G401 (cell line): ENCODE data around the gene KNDC1. TPM values are rescaled to one million over a fixed set of nuclear protein-coding genes. Genes with fewer than 3 reads are reported as not detected.
"Not testable (repeated sequence)": the region's sequence is repeated elsewhere in the genome, so short reads cannot be mapped to it uniquely, and the experiment has no call there.

Experiments
- DNase-seq: peaks from one replicate; pipeline ENCODE4 v3.0.0-alpha.2; 2015; ENCODE audit warnings: low spot score
- in situ Hi-C: cut with HindIII; loops from 2 replicates; pipeline ENCODE4 v1.10.0; 2016; ENCODE audit warnings: low sequenced_read_pairs, mixed read lengths
- total RNA-seq: library from RNA; depleted of rRNA; stranded (reverse); fragments of >200 nt; shearing (Covaris generic); gene quantifications from 2 replicates; pipeline ENCODE4 v1.2.3, GENCODE V29; 2014

KNDC1 gene
- total RNA-seq, 1 experiment from 2014 or later: 0.47 TPM

DNA sequence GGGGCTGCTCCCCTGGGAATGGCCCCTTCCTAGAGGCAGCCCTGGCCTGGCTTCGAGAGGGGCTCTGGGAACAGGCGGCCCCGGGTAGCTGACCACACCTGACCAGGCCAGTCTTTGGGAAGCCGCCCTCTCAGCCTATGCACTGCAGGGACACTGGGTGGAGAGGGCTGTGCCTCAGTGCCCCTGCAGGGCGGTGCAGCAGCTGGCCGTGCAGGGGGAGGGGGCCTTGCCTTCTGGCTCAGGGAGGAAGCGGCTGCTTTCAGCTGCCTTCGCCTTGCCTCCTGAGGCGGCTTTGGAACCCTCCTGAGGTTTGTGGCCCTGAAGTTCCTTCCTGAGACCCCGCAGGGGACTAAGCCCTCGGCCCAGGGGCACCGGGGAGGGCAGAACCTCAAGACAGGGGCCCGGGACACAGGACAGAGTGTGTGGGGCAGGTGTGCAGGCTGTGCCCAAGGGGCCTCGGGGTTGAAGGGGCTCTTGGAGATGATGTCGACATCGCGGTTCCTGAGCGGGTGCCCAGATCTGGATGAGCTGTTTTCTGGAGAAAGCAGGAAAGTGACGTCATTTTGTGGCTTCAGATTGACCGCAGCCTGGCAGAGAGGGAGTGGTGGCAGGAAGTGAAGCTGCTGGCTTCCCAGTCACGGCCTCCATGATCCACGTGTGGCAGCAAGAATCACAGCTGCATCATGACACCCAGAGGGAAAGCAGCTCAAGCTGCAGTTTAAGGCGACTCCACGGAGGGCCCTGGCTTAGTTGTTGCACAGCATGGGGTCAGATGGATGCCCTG lies 99.0 kb downstream of the KNDC1 start:
- in situ Hi-C loops: no loop called here
- no peak for DNase-seq

DNA sequence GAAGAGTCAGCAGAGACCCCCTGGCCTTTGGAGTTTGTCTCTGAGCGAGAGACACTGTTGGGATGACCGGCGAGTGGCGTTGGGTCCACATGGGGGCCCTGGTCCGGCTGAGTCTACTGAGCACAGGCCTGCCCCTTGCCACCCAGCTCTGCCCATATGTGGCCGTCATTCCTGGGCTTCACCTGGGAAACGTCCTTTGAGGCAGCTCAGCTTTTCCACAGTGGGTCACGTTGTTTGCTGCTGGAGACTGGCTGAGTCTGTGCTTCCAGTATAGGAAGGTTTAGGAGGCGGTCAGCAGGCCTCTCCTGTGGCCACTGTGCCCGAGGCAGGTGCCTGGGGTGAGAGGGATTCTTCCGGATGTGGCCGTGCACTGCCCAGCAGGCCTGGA lies 99.6 kb downstream of the KNDC1 start:
- DNase-seq: no peak

DNA sequence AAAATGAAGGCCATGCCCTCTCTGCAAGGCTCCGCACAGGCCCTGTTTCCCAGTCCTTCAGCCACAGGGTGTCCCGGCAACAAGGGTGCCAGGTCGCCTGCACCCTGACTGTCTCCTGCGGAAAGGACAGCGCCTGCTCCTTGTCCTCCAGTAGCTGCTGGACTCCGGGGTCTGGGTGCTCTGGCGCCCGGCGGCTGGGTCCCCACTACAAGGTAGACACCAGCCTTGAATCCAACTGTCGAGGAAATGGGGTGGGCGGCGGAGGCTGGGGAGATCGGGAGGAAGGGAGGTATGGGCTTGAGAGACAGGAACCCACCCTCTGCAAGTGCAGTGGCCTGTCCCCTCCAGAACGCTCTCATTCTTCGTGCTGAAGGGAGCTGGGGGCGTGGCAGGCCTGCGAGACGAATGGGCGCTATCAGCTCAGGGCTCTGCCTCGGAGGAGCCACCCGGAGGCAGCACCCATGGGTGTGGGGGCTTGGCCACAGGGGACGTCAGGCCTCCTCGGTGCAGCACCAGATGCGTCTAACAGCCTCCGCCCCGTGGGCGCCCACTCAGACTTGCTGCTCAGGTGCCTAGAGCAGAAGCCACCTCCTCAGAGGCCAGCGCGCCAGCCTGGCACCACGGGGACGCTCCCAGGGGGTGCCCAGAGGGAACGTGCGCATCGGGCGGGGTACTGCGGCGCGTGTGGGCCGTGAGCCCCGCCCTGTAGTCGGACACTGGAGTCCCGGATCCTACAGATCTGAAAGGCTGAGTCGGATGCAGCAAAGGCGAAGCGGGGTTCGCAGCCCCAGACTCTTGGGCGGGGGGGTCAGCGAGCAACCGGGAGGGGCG lies 101.1 kb downstream of the KNDC1 start:
- DNase-seq: peak; percentile 21
- in situ Hi-C loops: loop anchor here (10.0 kb wide), 1 partner anchor 106 kb away; no protein-coding TSS in a partner anchor

More for the DNA sequence above, 99.6 kb downstream of the KNDC1 start:
- in situ Hi-C loops: no loop called here

DNA sequence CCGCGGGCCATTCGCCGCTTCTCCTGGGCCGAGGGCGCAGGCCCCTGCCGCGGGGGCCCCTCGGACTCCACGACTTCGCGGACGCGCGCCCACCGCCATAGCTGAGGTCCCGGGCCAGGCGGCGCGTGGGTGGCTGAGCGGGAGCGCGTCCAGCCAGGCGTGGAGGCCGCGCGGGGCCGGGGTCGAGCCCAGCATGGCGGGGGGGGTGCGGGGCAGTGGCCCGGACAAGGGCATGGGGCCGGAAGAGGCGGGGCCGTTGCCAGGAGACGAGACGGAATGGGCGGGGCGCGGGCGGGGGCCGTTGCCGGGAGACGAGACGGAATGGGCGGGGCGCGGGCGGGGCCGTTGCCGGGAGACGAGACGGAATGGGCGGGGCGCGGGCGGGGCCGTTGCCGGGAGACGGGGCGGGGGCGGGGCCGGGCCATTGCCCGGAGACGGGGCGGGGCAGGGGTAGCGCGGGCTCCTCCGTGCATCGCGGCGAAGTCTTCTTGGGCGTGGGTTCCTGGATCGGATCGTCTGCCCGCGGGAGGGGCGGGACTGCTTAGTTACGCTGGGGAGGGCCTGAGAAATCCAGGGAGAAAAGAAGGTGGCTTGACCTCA lies 101.8 kb downstream of the KNDC1 start:
- DNase-seq: peak; percentile 66
- in situ Hi-C loops: loop anchor here (10.0 kb wide), 1 partner anchor 107 kb away; no protein-coding TSS in a partner anchor

DNA sequence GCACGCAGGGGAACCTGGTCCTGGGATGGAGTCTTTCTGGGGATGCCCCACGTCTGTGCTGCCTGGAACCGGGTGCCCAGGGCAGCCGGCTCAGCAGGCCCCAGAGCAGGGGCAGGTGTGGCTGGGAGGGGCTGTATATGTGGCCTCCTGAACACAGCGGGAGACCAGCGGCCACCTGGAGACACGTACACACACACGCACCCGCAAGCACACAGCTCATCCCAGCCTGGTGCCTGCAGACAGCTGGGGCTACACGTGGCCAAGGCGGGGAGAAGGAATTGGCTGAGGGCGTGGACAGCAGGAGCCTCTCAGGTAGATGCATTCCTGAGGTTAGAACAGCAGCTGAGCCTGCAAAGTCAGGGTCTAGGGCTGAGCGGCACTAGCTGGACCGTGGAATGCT lies 102.7 kb downstream of the KNDC1 start:
- in situ Hi-C loops: loop anchor here (10.0 kb wide), 1 partner anchor 108 kb away; no protein-coding TSS in a partner anchor
- no peak for DNase-seq

DNA sequence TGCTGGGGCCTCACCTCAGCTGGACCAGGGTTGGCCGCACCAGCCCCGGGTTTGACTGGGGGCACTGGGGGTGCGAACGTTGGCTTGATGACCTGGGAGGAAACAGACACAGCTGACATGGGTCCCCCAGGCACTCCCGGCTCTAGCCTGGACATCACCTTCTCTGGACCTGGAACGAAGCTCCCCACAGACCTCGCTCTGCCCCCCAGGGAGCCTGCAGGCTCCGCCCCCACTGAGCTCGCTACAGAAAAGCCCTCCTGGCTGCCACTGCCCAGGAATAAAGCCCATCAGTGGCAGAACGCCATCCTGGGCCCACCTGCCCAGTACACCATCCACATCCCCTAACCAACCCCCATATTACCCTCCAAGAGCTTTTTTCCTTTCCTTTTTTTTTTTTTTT lies 103.7 kb downstream of the KNDC1 start:
- in situ Hi-C loops: loop anchor here (10.0 kb wide), 1 partner anchor 109 kb away; no protein-coding TSS in a partner anchor
- DNase-seq: no peak

DNA sequence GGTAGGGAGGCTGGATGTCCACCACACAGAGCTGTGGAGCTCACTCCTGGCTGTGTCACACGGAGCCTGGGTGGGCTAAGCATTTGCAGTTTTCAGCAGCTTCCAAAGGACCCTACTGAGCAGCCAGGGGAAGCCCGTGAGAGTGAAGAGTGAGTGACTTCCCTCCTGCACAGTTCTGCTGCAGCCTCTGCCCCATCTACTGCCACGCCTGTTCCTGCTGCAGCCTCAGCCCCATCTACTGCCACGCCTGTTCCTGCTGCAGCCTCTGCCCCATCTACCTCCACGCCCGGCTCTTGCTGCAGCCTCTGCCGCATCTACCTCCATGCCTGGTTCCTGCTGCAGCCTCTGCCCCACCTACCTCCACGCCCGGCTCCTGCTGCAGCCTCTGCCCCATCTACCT lies 104.4 kb downstream of the KNDC1 start:
- in situ Hi-C loops: loop anchor here (10.0 kb wide), 1 partner anchor 110 kb away; no protein-coding TSS in a partner anchor
- no peak for DNase-seq

DNA sequence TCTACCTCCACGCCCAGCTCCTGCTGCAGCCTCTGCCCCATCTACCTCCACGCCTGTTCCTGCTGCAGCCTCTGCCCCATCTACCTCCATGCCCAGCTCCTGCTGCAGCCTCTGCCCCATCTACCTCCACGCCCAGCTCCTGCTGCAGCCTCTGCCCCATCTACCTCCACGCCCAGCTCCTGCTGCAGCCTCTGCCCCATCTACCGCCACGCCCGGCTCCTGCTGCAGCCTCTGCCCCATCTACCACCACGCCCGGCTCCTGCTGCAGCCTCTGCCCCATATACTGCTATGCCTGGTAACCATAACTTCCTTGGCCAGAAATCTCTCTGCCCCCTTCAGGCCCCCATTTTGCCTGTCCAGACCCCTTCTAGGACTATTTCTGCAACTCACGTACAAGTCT lies 105.0 kb downstream of the KNDC1 start:
- DNase-seq: not testable (repeated sequence)
- in situ Hi-C loops: loop anchor here (10.0 kb wide), 1 partner anchor 110 kb away; no protein-coding TSS in a partner anchor

DNA sequence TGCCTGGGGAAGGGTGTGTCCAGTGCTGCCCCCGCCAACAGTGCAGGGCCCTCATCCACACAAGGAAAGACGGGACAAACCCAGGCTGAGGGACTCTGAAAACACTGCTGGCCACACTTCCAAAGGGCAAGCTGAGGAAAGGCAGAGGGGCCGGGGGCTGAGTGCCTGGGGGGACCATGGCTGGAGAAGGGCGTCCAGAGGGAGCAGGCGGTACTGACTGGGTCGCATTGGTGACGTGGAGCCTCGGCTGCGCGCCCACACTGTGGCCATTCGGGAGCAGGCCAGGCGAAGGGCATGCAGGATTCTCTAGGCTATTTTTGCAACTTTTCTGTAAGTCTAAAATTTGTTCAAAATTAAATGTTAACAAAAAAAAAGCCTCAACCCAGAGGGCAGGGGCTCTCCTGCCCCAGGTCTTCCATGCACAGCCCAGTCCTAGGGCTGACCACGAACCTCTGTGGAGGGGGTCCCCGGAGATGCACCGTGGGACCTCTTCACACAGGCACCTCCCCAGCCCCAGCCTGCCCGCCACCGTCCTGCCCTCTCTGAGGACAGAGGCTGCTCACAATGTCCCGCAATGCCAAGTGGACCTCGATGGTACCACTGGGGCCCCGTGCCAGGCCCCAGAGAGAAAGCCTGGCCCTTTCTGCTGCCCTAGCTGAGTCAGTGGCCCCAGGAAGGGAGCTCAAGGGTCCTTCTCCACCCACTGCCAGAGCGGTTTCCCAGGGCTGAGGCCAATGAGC lies 106.2 kb downstream of the KNDC1 start:
- no peak for DNase-seq
- in situ Hi-C loops: loop anchor here (10.0 kb wide), 1 partner anchor 111 kb away; no protein-coding TSS in a partner anchor

DNA sequence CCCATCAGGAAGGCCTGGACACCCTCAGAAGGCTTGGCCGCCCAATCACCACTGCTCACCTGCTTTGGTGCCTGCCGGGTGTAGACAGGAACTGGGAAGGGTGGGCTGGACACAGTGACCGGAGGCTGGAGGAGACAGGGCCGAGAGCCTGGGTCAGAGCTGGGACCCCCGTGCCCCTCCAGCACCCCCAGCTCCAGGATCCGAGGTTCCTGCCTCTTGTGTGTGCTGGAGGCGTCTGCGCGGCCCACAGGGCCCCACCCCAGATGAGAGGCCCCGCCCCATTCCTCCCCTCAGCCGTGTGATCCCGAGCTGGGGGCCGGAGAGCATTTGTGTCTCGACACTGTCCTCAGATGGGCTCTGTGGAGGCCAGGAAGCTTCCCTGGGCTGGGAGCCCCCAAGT lies 107.3 kb downstream of the KNDC1 start:
- in situ Hi-C loops: loop anchor here (10.0 kb wide), 1 partner anchor 112 kb away; no protein-coding TSS in a partner anchor
- no peak for DNase-seq

DNA sequence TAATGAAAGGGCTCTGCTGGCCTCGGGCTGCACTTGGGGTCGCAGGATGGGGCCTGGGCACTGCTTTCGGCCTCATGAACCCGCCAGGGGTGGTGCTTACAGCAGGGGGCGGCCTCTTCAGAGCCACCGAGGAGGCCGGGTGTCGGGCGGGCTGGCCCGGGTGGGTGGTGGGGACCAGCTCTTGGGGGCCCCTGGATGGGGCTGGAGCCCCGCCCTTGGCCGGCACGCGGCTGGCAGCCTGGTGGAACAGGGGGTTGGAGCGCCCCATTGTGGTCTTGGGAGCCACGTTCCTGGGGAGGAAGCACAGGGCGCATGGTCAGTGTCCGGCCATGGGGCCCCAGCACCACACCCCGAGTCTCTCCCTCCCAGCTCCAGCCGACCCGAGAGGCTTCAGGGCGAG lies 107.8 kb downstream of the KNDC1 start:
- DNase-seq: no peak
- in situ Hi-C loops: loop anchor here (10.0 kb wide), 1 partner anchor 113 kb away; no protein-coding TSS in a partner anchor

DNA sequence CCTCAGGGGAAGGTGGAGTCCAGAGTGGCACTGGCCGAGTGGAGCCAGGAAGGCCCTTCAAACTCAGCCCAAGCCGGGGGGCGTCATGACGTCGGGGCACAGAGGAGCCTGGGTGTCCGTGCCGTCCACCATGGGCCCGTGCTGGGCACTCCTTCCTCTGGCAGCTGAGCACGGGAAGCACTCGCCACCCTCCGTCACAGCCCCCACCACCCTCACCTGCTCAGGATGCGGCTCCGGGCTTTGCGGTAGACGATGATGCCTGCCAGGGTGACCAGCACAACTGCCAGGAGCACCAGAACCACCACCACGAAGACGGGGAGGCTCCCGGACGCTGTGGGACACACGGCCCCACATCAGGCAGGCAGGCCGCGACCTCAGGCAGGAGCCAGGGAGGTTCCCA lies 108.5 kb downstream of the KNDC1 start:
- no peak for DNase-seq
- in situ Hi-C loops: loop anchor here (10.0 kb wide), 1 partner anchor 114 kb away; no protein-coding TSS in a partner anchor

DNA sequence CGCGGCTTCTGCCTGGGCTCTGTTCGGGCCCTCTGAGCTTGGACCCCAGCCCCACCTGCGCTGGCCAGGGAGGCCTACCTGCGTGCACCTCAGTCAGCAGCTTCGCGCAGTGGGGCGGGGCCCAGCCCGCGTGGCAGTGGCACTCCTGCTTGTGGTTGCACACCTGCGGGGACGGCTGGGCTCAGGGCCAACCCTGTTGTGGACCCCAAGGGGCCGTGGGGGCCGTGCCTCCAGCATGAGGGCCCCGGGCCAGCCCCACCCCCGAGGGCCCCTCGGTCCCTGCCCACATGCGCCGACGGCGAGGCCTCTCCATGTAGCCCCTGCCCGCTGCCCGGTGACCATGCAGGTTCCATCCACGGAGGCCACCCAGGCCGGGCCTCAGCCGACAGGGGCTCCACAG lies 109.3 kb downstream of the KNDC1 start:
- no peak for DNase-seq
- in situ Hi-C loops: loop anchor here (10.0 kb wide), 1 partner anchor 115 kb away; no protein-coding TSS in a partner anchor

DNA sequence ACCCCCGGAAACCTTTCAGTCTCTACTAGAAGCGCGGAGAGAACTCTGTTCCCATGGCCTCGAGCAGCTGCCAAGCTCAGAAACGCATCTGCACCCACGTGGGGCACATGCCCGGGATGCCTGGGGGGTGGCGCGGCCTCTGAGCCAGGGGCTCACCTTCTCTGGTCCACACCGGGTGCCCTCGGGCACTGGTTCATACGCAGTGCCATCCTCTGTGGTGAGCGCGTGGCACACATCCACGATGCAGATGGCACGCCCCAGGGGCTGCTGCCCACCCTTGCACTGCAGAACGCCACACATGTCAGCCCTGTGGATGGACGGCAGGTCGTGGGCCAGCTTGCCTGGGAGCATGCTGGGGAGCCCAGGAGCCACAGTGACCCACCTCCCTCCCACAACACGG lies 110.2 kb downstream of the KNDC1 start:
- in situ Hi-C loops: no loop called here
- no peak for DNase-seq

DNA sequence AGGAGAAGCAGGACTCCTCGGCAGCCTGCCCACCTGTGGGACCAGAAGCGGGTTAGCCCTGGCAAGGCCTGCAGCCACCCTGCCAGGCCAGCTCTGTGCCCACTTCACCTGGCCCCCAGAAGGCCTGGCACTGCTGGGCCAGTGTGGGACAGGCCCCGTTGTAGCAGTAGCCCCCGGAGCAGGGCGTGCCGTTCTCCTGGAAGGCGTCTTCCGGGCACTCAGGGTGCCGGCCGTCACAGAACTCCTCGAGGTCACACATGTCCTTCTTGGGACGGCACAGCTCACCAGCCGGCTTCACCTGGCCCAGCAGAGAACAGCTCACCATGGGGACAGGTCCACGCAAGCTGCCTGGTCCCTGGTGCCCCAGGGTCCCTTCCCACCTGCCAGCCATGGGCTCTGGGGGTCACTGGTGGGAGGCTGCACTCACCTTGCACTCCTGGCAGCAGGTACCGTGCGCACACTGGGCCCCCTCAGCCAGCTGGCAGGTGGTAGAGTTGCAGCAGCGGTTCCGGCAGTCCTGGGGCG lies 110.8 kb downstream of the KNDC1 start:
- in situ Hi-C loops: no loop called here
- no peak for DNase-seq

DNA sequence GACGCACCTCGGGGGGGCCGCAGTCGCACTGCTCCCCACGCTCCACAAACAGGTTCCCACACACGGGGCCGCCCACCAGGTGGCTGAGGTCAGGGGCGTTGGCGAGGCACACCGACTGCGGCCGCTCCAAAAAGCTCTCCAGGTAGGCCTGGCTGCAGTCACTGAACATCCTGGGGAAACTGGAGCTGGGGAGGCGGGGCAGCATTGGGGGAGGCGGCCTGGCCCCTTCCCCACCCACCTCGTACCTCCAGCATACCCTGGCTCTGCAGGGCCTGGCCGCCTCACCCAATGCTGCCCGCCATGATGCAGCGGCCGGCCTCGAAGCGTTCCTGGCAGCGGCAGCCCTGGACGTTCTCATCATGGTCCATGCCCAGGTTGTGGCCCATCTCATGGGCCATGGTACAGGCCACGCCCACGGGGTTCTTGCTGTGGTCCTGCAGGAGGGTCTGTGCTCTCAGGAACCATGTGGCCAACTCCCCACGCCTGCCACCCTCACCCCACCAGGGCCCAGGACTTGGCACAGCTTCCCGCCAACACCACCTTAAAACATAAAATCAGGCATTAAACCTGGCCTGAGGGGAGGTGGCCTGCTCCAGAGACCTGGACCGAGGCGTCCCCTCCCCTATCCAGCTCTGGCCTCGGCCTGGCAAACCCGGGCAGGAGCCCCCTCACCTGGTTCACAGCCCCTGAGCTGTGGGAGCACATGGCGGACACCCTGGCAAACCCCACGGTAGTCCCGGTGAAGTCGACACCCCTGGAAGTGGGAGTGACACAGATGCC lies 111.7 kb downstream of the KNDC1 start:
- in situ Hi-C loops: no loop called here
- DNase-seq: no peak

DNA sequence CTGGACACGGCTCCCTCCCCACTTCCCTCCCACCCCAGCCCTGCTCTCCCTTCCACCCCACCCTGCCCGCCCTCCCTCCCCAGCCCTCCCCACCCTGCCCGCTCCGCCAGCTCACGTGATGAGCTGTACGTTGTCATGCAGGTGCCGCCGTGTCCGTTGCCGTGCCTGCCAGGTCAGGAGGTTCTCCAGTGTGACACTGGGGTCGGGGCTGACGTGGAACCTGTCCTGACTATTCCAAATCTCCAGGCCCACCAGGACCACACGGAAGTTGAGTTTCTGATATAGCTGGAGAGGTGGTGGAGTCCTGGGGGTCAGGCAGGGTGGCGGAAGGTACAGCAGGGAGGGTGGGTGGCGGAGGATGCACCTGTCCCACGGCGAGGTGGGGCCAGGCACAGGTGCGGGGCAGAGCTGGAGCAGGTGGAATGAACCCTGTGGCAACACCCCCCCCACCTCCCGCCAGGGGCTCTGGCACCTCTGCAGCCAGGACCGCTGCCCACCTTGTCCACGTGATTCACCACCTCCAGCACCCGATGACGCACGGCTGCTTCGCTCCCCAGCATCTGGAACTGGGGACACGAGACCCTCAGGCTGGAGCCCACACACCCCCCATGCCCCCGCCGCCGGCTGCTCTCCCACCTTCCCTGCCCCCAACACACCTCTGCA lies 112.4 kb downstream of the KNDC1 start:
- no peak for DNase-seq
- in situ Hi-C loops: no loop called here
